TTC549 (cell line): ENCODE measurements around the gene ZNF484.
"Not testable (repeated sequence)": the region's sequence is repeated elsewhere in the genome, so short reads cannot be mapped to it uniquely, and the experiment has no call there.

Experiments used
- FAIRE-seq: peaks from 2 replicates; lab custom pipeline; 2012; peaks lifted over from hg19 to GRCh38; lab: Jason Lieb, UNC

ZNF484 gene

DNA sequence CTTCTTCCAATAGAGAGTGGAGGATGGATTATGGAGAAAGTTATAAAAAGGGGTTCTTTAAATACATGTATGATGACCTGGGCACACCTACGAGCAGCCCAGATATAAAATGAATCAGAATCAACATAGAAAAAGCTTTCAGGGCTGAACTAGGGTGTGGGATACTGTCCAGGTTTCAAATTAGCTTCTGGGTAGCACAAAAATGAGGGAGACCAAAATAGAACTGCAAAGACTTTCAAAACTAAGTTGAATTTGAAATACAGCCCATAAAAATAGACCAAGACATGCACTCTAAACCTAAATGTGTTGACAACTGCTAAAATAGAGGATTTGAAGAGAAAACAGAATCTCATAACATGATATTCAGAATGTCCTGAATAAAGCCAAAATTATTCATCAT lies 17.0 kb downstream of the ZNF484 start:
- no peak for FAIRE-seq

DNA sequence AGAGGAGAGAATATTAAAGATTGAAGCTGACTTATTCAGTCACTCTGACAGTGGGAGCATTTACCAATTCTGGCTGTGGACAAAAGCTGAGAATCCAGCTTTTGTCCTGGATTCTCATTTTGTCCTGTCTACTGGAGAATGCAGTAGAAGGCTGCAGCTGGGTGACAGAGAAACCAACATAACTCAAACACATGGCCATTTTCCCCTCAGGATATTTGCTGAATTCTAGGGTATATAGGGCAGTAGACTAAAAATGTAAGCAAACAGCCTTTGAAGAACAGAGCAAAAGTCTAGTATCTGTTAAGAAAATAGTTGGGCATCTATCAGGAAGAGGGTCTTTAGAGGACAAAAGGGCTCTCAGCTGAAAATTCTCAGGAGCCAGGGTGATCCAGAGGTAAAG lies 20.6 kb downstream of the ZNF484 start:
- no peak for FAIRE-seq

DNA sequence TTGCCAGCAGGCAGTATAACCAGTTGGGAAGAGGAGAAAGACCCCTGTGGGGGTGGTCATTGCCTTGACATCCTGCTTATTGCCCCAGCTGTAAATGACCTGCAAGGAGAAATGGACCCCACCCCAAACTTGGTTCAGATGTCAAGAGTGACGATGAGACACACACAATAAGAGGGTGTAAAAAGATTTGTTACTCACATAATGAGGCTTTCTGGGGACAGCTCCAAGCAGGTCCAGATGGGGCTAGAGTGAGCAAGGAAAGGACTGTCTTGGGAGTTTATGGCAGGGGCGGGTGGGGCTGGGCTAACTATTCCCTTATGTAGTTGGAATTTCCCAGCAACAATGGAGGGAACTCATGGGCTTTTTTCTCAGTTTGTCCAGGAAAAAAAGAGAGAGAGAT lies 24.1 kb downstream of the ZNF484 start:
- FAIRE-seq = no peak

DNA sequence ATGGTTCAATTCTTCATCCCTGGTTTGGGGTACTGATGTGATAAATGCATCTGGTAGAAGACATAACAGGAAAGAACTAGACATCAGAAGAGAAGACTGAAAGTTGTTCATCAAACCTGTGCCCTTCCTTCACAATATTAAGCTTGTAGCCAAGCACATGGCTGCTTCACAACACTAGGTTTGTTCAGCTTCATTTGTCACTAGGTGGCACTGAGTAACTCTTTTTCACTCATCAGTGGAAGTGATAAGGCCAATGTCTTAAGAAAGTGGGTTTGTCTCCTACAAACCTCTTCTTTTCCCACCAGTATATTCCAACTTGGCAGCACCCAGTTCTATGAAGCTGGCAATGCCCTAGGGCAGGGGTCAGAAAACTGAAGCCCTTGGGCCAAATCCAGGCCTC lies 26.9 kb downstream of the ZNF484 start:
- no peak for FAIRE-seq

DNA sequence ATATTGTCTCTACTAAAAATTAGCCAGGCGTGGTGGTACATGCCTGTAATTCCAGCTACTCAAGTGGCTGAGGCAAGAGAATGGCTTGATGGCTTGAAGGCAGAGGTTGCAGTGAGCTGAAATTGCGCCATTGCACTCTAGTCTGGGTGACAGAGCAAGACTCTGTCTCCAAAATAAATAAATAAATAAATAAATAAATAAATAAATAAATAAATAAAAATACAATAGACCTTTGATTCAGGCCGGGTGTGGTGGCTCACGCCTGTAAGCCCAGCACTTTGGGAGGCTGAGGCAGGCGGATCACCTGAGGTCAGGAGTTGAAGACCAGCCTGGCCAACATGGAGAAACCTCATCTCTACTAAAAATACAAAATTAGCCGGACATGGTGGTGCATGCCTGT lies 29.1 kb downstream of the ZNF484 start:
- not testable (repeated sequence) for FAIRE-seq

DNA sequence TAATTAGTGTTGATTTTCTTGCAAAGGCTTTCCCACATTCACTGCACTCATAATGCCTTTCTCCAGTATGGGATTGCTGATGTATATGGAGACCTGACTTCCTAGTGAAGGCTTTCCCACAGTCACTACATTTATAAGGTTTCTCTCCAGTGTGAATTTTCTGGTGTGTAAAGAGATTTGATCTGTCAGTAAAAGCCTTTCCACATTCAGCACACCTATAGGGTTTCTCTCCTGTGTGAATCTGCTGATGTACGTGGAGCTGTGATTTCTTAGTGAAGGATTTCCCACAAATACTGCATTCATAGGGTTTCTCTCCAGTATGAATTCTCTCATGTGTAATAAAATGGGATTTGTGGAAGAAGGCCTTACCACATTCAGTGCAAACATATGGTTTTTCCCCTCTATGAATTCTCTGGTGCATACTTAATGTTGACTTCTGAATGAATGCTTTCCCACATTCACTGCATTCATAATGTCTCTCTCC lies 31.1 kb downstream of the ZNF484 start:
- no peak for FAIRE-seq

DNA sequence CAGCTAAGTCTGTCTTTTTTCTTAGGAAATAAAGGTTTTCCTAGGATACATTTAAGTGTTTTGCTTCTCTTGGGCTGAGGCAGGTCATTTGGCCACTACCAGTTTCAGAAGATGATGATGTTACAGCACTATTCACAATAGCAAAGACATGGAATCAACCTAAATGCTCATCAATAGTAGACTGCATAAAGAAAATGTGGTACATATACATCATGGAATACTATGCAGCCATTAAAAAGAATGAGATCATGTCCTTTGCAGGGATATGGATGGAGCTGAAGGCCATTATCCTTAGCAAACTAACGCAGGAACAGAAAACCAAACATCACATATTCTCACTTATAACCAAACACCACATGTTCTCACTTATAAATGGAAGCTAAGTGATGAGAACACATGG lies 39.4 kb downstream of the ZNF484 start:
- not testable (repeated sequence) for FAIRE-seq

DNA sequence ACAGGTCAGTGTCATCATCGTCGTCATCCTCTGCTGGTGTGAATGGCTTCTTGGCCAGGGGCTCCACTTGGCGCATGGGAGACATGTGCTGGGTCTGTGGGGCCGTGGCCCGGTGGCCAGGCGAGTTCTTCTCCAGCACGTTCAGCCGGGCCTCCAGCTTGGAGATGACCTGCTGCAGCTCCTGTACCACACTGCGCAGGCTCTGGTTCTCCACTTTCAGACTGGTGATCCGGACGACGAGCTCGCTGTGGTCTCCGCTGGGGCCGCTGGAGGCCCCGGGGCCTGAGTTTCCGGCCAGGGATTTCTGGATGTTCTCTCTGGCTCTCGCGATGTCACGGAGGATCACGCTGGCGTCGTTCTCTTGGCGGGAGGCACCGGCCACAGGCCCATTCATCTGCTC lies 40.6 kb downstream of the ZNF484 start:
- no peak for FAIRE-seq

DNA sequence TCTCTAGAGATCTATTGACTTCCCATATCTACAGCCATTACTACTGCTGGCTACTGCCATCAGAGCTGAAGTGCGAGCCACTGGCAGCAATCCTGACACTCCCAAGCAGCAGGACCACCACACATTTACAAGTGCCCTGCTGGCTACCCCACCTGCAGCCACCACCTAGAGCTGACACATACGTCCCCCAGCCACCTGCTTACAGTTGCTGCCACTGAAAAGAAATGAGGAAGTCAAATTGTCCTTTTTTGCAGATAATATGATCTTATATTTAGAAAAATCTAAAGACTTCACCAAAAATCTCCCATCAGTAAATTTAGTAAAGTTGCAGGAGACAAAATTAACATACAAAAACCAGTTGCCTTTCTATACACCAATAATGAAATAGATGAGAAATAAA lies 48.4 kb downstream of the ZNF484 start:
- no peak for FAIRE-seq

DNA sequence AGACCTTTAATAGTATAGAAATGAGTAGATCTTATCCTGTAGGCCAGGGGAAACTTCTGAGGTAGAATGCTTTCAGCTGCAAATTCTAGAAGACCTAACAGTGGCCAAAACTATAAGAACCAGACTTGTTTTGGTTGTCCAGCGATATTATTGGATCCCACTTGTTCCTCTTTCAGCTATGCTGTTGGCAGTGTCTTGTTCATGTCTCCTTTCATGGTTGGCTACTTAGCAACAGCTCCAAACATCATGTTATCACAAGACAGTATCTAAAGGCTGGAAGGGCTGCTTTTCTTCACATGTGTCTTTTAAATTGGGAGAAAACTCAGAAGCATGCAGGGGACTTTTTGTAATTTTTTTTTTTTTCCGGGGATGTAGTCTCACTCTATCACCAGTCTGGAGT lies 52.8 kb downstream of the ZNF484 start:
- not testable (repeated sequence) for FAIRE-seq

DNA sequence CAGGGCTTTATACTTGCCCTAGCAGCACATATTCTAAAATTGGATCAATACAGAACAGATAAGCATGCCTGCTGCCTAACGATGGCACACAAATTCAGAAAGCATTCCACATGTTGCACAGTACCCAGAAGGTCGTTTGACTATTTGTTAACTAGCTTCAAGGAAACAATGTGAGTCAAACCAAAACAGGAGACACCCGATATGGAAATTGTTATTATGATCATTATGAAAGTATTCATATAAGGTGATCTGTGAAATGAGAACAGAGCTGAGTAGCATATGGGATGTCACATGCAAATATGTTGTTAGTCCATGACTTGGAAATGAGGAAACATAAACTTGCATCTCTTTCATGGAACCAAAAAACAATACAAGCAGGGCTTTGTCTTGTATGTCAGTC lies 56.9 kb downstream of the ZNF484 start:
- no peak for FAIRE-seq

DNA sequence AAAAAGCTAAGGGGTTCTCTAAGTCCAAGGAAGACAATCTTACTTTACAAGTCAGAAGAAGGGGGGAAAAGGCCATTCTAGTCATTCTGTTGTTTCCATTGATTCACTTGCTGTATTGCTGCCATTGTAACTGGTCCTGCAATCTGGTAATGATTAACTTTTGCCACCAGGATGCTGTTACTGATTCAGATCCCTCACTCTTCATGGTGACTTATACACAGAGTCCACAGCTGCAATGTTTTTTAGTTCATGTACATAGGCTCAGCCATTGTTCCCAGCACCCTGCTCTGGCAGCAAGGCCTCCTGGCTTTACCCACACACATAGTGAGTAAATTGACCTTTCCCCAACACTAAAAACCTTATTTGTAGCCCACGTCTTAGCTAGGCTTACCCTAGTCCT lies 57.9 kb downstream of the ZNF484 start:
- FAIRE-seq = not testable (repeated sequence)

DNA sequence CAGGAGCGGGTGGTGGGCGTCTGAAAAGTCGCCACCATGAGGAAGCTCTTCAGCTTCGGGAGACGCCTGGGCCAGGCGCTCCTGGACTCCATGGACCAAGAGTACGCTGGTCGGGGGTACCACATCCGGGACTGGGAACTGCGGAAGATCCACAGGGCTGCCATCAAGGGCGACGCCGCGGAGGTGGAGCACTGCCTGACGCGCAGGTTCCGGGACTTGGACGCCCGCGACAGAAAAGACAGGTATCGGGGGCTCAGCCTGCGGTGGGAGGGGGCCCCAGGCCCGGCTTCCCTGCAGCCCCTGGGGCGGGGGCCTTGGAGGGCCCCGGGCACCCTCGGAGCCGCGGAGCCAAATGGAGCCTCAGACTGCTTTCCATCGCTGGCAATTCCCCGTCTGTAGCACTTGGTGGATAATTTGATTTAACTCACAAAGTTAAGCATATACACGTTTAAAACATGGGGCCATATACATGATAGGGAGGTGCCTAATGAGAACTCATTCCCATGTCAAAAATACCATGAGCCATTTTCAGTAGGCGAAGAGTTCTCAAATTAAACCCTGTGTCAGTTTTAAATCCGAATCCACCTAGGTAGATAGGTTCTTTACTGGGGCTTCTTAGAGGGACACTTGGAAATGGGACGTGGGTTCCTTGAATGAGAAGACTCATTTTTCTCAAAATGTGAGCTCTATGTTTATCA lies 68.1 kb downstream of the ZNF484 start:
- not testable (repeated sequence) for FAIRE-seq

DNA sequence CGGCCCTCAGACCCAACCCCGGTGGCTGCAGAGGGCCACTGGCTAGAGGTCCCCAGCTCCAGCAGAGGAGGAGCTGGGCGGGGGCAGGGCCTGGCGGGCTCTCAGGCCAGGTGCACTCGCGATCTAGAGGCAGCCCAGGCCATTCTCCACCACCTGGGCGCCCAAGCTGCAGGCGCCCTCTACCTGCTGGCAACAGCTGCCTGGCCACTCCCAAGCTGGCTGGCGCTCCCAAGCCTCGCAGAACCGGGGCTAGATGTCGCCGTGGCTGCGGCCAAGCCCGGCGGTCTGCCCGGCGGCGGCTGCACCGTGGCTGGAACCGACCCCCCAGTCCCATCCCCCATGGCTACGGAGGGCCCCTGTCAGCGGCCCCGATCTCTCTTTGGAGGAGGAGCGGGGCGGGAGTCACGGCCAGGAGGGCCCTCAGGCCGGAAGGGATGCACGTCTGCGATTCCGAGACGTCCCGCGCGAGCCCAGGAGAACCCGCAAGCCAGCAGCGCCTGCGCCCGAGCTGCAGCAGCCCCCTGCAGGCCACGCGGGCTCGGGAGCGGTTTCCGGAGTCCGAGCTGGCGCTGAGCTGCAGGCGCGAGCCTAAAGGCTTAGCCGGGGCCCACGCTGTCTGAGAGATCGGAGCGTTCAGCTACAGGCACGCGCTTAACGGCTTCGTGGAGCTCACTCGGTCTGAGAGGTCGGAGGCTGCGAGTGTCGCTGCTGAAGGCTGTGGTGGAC lies 68.9 kb downstream of the ZNF484 start:
- FAIRE-seq = no peak

DNA sequence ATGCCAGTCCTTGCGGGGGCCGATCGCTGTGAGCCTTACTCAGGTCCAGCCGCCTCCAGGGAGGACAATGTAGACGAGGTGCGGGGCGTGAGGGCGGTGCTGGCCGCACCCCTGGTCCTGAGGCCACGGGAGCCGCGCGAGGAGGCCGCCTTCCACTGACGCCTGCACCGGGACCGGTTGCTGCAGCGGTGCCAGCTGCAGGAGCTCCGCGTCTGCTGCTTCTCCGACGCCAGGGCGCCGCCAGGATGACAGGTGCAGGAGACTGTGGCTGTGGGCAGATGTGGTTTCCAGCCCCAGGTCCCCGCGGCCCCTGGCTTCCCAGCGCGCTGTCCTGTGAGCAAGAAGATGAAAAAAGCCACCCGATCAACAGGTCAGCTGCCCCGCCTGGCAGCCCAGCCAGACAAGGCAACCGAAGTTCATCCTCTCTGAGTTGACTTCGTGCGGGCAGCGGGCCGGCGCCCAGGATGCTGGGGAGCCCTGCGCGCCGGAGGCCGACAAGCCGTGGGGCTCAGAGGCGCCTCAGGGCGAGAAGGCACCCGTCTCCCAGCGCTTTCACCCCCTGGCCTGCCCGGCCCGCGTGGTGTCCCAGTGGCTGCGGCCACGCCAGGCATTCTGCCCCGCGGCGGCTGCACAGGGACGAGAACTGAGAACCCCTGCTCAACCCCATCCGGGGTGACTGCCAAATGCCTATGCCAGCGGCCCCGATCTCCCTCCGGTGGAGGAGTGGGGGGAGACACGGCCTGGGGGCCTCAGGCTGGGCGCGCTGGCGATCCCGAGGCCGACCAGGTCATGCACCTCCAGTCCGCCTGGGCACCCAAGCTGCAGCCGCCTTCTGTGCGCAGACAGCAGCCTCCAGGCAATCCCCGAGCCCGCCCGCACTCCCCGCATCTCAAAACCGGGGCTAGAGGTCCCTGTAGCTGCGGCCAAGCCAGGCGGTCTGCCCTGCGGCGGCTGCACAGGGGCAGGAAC lies 69.8 kb downstream of the ZNF484 start:
- FAIRE-seq = no peak

DNA sequence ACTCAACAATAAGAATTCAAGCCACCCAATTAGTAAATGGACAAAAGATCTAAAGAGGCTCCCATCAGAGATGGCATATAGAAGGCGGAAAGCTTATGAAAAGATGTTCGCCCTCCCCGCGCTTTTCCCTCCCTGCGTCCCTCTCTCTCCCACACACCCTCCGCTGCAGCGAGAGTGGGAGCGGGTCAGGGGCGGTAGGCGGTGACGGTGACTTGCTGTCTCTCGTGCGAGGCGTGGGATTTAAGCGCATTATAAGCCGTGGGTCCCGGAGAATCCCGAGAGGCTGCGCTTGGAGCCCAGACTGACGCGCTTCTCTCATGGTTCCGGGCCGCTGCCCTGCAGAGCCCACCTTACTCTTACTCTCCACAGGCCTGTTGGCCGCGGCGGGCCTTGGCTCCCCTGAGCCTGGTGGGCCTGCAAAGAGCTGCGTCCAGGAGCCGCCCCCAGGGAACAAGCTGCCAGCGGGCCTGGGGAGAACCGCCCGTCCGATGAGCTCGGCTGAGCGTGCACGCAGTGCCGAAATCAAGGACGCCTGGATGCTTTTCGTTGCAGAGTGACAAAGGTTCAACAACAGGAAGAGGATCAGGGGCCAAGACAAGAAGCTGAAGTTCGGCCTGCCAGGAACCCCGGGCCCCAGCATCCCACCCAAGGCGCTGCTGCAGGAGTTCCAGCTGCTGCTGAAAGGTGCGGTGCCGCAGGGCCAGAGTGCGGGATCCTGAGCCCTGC lies 70.6 kb downstream of the ZNF484 start:
- no peak for FAIRE-seq

DNA sequence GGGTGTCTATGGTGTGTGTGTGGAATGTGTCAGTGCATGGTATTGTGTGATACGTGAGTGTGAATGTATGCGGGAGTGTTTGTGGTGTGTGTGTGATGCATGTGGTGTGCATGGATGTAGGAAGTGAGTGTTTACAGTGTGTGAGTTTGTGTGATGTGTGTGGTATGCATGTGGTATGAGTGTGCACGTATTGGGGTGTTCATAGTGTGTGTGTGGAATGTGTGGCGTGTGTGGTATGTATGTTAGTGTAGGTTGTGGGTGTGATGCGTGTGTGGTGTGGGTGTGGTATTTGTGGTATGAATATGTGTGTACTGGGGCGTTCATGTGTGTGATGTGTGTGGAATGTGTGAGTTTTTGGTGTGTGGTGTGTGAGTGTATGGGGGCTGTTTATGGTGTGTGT lies 73.1 kb downstream of the ZNF484 start:
- no peak for FAIRE-seq

DNA sequence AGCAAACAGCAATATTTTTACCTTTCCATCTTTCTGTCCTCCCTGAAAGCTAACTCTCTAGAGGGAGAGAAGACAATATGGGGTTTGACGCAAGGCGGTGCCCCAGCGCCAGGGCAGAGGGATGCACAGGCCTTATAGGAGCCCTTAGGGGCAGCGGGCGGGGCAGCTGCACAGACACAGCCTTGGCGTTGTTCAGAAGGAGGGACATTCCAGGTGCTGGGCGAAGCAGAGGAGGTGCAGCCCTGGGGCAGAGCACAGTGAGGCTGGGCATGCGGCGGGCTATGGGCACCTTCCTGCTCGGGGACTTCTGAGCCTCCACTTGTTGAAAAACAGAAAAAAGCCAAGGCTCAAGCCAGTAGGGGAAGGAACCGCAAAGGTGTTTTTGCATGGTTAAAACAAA lies 79.5 kb downstream of the ZNF484 start:
- FAIRE-seq = no peak

DNA sequence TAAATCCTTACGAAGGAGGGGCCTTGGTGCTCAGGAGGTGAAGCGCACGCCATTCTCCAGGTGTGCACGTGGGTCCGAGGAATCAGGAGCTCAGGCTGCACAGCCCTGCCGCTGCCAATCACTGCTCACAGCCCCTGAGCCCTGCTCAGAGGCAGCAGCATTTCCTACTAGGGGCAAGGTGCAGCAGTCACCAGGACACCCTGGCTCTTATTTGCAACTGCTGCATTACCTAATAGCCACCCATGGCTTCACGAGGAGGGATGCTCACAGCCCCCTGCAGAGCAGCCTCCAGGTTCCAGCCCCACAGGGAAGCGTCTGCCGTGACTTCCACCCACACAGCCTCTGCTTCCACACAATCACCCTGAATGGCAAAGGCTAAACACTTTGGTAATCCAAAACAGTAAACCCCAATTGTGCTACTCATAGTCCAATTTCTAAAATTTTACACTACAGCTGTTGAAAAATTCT lies 81.5 kb downstream of the ZNF484 start:
- FAIRE-seq = not testable (repeated sequence)

DNA sequence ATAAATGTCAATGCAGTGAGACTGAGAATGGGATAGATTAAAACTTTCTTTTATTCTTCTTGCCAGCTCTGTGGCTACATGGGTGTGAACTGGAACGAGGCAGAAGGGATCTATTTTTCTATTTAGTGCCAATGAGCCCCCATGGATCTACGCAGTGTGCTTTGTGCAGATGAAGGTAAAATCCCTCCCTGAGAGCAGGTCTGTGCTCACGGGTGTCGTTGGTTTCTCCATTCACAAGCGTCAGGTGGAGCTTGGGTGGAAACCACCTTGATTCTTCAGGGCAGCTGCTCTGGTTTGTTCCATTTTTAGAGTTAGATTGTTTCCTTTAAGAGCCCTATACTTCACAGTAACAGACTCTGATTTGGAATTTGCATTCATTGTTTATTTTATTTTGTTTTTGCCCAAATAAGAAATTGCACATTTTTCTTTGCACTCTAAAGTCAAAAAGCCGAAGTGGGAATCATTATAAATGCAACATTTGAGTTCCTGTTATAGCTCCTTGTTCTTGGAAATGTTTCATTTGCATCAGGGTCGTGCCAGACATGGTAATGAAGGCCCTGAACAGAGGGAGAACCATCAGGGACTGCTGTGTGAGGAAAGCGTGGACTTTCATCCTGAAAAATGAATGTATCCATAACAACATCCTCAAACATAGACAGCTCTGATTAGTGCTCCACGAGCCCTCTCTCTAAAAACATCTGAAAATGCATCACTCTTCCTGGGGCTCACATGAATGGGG lies 82.1 kb downstream of the ZNF484 start:
- no peak for FAIRE-seq
